CD14-positive monocyte (primary cell): ENCODE measurements around the gene RETREG1. TPM values are rescaled to one million over a fixed set of nuclear protein-coding genes. Genes with fewer than 3 reads are reported as not detected.

ENCODE experiments used
- DNase-seq, 3 donors: peaks; one replicate each; pipeline ENCODE4 v3.0.0-alpha.2; 2011 to 2022
- H2AFZ ChIP-seq: 2 replicates; pipeline ENCODE4 v1.6.0; 2012; ENCODE audit warnings: mild to moderate bottlenecking, low read depth, low read length, inconsistent platforms; ENCODE audit not compliant: insufficient read depth, poor library complexity, severe bottlenecking
- H3K27ac ChIP-seq, 2 donors: 1 replicate in 1 of 2; 2 replicates in 1 of 2; pipeline ENCODE4 v1.5.1; 2012 to 2013; ENCODE audit warnings: low read length in 2 of 2, control low read depth in 1 of 2, inconsistent platforms in 1 of 2, low read depth in 1 of 2, mild to moderate bottlenecking in 1 of 2
- H3K27me3 ChIP-seq, 2 donors: one replicate each; pipeline versions ENCODE4 v1.6.0 to v1.6.1; 2011 to 2013; ENCODE audit warnings: low read length in 2 of 2; ENCODE audit not compliant: control insufficient read depth in 2 of 2, insufficient read depth in 2 of 2
- H3K36me3 ChIP-seq, 2 donors: replicated peaks in 1 of 2; 1 replicate in 1 of 2; 2 replicates in 1 of 2; pipeline versions ENCODE4 v1.5.1 to v1.6.1; 2012 to 2013; ENCODE audit warnings: low read length in 2 of 2, control low read depth in 1 of 2, inconsistent platforms in 1 of 2, mild to moderate bottlenecking in 1 of 2; ENCODE audit not compliant: insufficient read depth in 2 of 2, control insufficient read depth in 1 of 2
- H3K4me1 ChIP-seq, 2 donors: 1 replicate in 1 of 2; 2 replicates in 1 of 2; pipeline versions ENCODE4 v1.5.1 to v1.6.1; 2012 to 2013; ENCODE audit warnings: low read length in 2 of 2, control low read depth in 1 of 2, inconsistent platforms in 1 of 2, mild to moderate bottlenecking in 1 of 2, moderate library complexity in 1 of 2; ENCODE audit not compliant: insufficient read depth in 2 of 2, control insufficient read depth in 1 of 2
- H3K4me2 ChIP-seq: replicated peaks from 2 replicates; pipeline ENCODE3; 2012; ENCODE audit warnings: low read length, moderate library complexity, mild to moderate bottlenecking; ENCODE audit not compliant: poor library complexity, severe bottlenecking; ENCODE audit errors: extremely low read depth
- H3K4me3 ChIP-seq, 3 experiments: fragments of 200-600 bp in 1 of 3; sonication (generic) in 1 of 3; replicated peaks in 1 of 3; 1 replicate in 2 of 3; 2 replicates in 1 of 3; pipeline ENCODE4 v1.5.1; 2011 to 2013; ENCODE audit warnings: low read length in 3 of 3, mild to moderate bottlenecking in 3 of 3, control low read depth in 2 of 3, low read depth in 2 of 3, inconsistent platforms in 1 of 3, moderate library complexity in 1 of 3
- H3K79me2 ChIP-seq: 2 replicates; pipeline ENCODE4 v1.6.0; 2012; ENCODE audit warnings: mild to moderate bottlenecking, control low read depth, inconsistent platforms, low read length, moderate library complexity; ENCODE audit not compliant: insufficient read depth
- H3K9ac ChIP-seq: 2 replicates; pipeline ENCODE4 v1.6.0; 2017; ENCODE audit warnings: low read length, mild to moderate bottlenecking; ENCODE audit not compliant: insufficient read depth, poor library complexity, severe bottlenecking
- H3K9me3 ChIP-seq, 2 donors: replicated peaks in 1 of 2; 1 replicate in 1 of 2; 2 replicates in 1 of 2; pipeline versions ENCODE4 v1.5.1 to v1.6.1; 2012 to 2013; ENCODE audit warnings: low read length in 2 of 2, control low read depth in 1 of 2; ENCODE audit not compliant: control insufficient read depth in 1 of 2, insufficient read depth in 1 of 2
- H4K20me1 ChIP-seq: 2 replicates; pipeline ENCODE4 v1.6.0; 2012; ENCODE audit warnings: mild to moderate bottlenecking, low read length, control low read depth, moderate library complexity; ENCODE audit not compliant: insufficient read depth
- H3K27ac Mint-ChIP-seq, 7 donors: one replicate each; pipeline ENCODE4 v1.8.0; 2020; ENCODE audit warnings: mild to moderate bottlenecking in 7 of 7, mixed read lengths in 7 of 7, moderate library complexity in 6 of 7, inconsistent platforms in 2 of 7
- H3K27me3 Mint-ChIP-seq, 3 donors: one replicate each; pipeline ENCODE4 v1.8.0; 2021 to 2022; ENCODE audit warnings: low read depth in 3 of 3, mild to moderate bottlenecking in 3 of 3, mixed read lengths in 3 of 3, moderate library complexity in 3 of 3, inconsistent platforms in 1 of 3
- H3K36me3 Mint-ChIP-seq, 2 donors: one replicate each; pipeline ENCODE4 v1.8.0; 2020; ENCODE audit warnings: mixed read lengths in 2 of 2, inconsistent platforms in 1 of 2, mild to moderate bottlenecking in 1 of 2
- H3K4me1 Mint-ChIP-seq: one replicate; pipeline ENCODE4 v1.8.0; 2020; ENCODE audit warnings: mild to moderate bottlenecking, mixed read lengths
- H3K4me3 Mint-ChIP-seq, 2 donors: one replicate each; pipeline ENCODE4 v1.8.0; 2020; ENCODE audit warnings: mild to moderate bottlenecking in 2 of 2, mixed read lengths in 2 of 2, moderate library complexity in 1 of 2
- H3K9me3 Mint-ChIP-seq, 7 donors: one replicate each; pipeline ENCODE4 v1.8.0; 2020 to 2022; ENCODE audit warnings: mixed read lengths in 7 of 7, mild to moderate bottlenecking in 6 of 7, moderate library complexity in 6 of 7, inconsistent platforms in 2 of 7
- CTCF ChIP-seq: fragments of 200-600 bp; IDR thresholded peaks from one replicate; pipeline ENCODE4 v1.8.0; 2022; ENCODE audit warnings: antibody characterized with exemption, mild to moderate bottlenecking
- WGBS: methylation state at CpG from one replicate; pipeline ENCODE4 v1.1.5; 2013; ENCODE audit warnings: missing lambda C conversion rate; ENCODE audit not compliant: insufficient coverage; 5-methylcytosine and 5-hydroxymethylcytosine counted together
- intact Hi-C, 2 donors: fragments of 100-400 bp; cut with micrococcal nuclease; formaldehyde crosslinking; loops; one replicate each; pipeline versions ENCODE4 v1.15.0 to v1.15.1; 2023
- polyA plus RNA-seq, 3 donors: library from polyadenylated mRNA; depleted of rRNA in 1 of 3; unstranded in 2 of 3; stranded (reverse) in 1 of 3; fragments of 300-500 nt in 2 of 3; fragments of >200 nt in 1 of 3; fragmentation: Illumina TruSeq in 2 of 3; gene quantifications; 1 replicate in 2 of 3; 2 replicates in 1 of 3; pipeline ENCODE4 v1.2.3, GENCODE V29; 2012 to 2021

The RETREG1 gene
- polyA plus RNA-seq, 3 donors: 3.5 to 6.4 (median 4.7) TPM

DNA sequence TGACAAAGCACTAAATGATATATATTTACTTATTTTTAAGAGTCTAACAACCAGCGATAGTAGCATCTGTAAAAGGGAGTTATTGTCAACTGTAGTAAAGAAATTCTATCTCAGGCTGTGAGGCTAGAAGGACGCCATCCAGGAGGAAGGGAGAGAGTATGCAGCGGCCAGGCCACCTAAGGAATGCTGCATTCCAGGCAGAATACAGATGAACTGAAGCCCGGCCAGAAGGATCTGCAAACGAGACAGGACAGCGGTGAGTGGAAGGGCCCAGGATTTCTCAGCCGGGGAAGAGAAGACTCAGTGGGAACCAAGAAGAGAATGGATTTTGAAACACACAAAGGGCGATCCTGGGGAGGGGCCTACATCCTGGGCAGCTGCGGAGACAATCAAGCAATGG is 7.4 kb downstream of the RETREG1 start:
- TF ChIP-seq CTCF: no peak
- Histone ChIP-seq H4K20me1 (no peaks in the 10 kb centered on the region), H3K27ac (no peak overlapping the region), H3K27me3 (no peaks in the 10 kb centered on the region), H2AFZ (no peak overlapping the region), H3K9me3 (peaks cover 0 to 3% of the 10 kb centered on the region in 2 donors), H3K36me3 (no peaks in the 10 kb centered on the region), H3K79me2 (no peaks in the 10 kb centered on the region), H3K4me1 (no peaks in the 10 kb centered on the region), H3K4me3 (no peak overlapping the region), H3K9ac (no peak overlapping the region), H3K4me2 (no peak overlapping the region)
- intact Hi-C loops: no loop called here
- H3K4me1 Mint-ChIP-seq: no peaks in the 10 kb centered on the region
- peaks cover 4 to 8% of the 10 kb centered on the region in 2 donors for H3K36me3 Mint-ChIP-seq
- H3K27ac Mint-ChIP-seq: no peak overlapping the region
- no peak for DNase-seq
- H3K27me3 Mint-ChIP-seq: peaks cover 0 to 4% (median 0%) of the 10 kb centered on the region in 3 donors
- H3K9me3 Mint-ChIP-seq: peaks cover 0 to 6% (median 4%) of the 10 kb centered on the region in 7 donors
- WGBS: 93% methylated on average over 8 of the region's 9 CpGs
- H3K4me3 Mint-ChIP-seq: no peak overlapping the region

DNA sequence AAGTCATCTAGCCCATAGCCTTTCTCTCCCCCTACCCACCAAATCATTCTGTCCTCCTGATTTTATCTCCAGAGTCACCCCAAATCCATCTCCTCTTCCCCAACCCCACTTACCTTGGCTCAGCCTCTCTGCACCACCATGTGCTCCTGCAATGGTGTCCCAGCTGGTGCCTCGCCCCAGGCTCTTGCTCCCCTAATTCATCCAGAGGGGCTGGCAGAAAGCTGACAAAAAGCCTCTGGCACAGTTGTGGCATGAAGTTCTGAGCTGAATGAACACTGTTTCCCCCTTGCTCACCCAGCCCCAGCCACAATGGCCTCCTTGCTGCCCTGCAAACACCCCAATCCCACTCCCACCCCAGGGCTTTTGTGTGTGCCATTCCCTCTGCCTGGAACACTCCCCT is 10.2 kb downstream of the RETREG1 start:
- Mint-ChIP-seq H3K4me1 (peaks cover 3% of the 10 kb centered on the region), H3K4me3 (no peak overlapping the region), H3K27me3 (peaks cover 0 to 4% (median 0%) of the 10 kb centered on the region in 3 donors), H3K9me3 (peaks cover 0 to 6% (median 4%) of the 10 kb centered on the region in 7 donors), H3K36me3 (peaks cover 9 to 15% of the 10 kb centered on the region in 2 donors), H3K27ac (no peak overlapping the region)
- H3K27me3 ChIP-seq: no peaks in the 10 kb centered on the region
- H3K9me3 ChIP-seq: peaks cover 0 to 3% of the 10 kb centered on the region in 2 donors
- H3K4me2 ChIP-seq: no peak overlapping the region
- H3K4me3 ChIP-seq: no peak overlapping the region
- no peaks in the 10 kb centered on the region for H3K4me1 ChIP-seq
- H3K27ac ChIP-seq: no peak overlapping the region
- no peaks in the 10 kb centered on the region for H4K20me1 ChIP-seq
- H3K9ac ChIP-seq: no peak overlapping the region
- no peaks in the 10 kb centered on the region for H3K79me2 ChIP-seq
- 86% methylated on average over 1 of the region's 1 CpG for WGBS
- TF ChIP-seq CTCF: no peak
- no peaks in the 10 kb centered on the region for H3K36me3 ChIP-seq
- intact Hi-C loops: no loop called here
- no peak for DNase-seq
- no peak overlapping the region for H2AFZ ChIP-seq
